CD8-positive, alpha-beta memory T cell (primary cell): ENCODE data around the gene ARHGAP26. TPM values are rescaled to one million over a fixed set of nuclear protein-coding genes. Genes with fewer than 3 reads are reported as not detected.

Experiments used
- CTCF ChIA-PET: fragments of 350-600 bp; sonication (Branson Sonifier 250); formaldehyde crosslinking; loops from one replicate; lab custom pipeline; 2021; ENCODE audit warnings: antibody characterized with exemption; lab: Charles Lee
- POLR2A ChIA-PET: fragments of 350-600 bp; sonication (Branson Sonifier 250); formaldehyde crosslinking; loops from one replicate; lab custom pipeline; 2021; ENCODE audit warnings: antibody characterized with exemption; lab: Charles Lee
- DNase-seq, 5 donors: peaks; one replicate each; pipeline versions ENCODE4 v3.0.0 to v3.0.0-alpha.2; 2020 to 2022; ENCODE audit warnings: mixed read lengths in 1 of 5
- H3K27ac ChIP-seq: one replicate; pipeline ENCODE4 v1.7.0; 2013; ENCODE audit warnings: low read depth, mild to moderate bottlenecking, low read length, moderate library complexity
- H3K27me3 ChIP-seq: 2 replicates; pipeline ENCODE4 v1.7.0; 2013; ENCODE audit warnings: low read length, mild to moderate bottlenecking; ENCODE audit not compliant: insufficient read depth, poor library complexity, severe bottlenecking
- H3K36me3 ChIP-seq: 2 replicates; pipeline ENCODE4 v1.7.0; 2013; ENCODE audit warnings: mild to moderate bottlenecking, low read length, moderate library complexity; ENCODE audit not compliant: insufficient read depth
- H3K4me1 ChIP-seq: 2 replicates; pipeline ENCODE4 v1.7.0; 2013; ENCODE audit warnings: mild to moderate bottlenecking, low read length, moderate library complexity; ENCODE audit not compliant: insufficient read depth
- H3K4me3 ChIP-seq: 2 replicates; pipeline ENCODE4 v1.7.0; 2013; ENCODE audit warnings: mild to moderate bottlenecking, low read length
- H3K9me3 ChIP-seq: 2 replicates; pipeline ENCODE4 v1.7.0; 2013; ENCODE audit warnings: mild to moderate bottlenecking, low read length
- H3K27ac Mint-ChIP-seq, 8 donors: one replicate each; pipeline ENCODE4 v1.8.0; 2020 to 2021; ENCODE audit warnings: mixed read lengths in 8 of 8, mild to moderate bottlenecking in 6 of 8, inconsistent platforms in 3 of 8, moderate library complexity in 3 of 8
- H3K27me3 Mint-ChIP-seq, 2 donors: one replicate each; pipeline ENCODE4 v1.8.0; 2020 to 2021; ENCODE audit warnings: mixed read lengths in 2 of 2, mild to moderate bottlenecking in 1 of 2, moderate library complexity in 1 of 2
- H3K36me3 Mint-ChIP-seq, 3 donors: one replicate each; pipeline ENCODE4 v1.8.0; 2020 to 2021; ENCODE audit warnings: mixed read lengths in 3 of 3, inconsistent platforms in 1 of 3, mild to moderate bottlenecking in 1 of 3
- H3K4me1 Mint-ChIP-seq, 3 donors: one replicate each; pipeline ENCODE4 v1.8.0; 2020 to 2021; ENCODE audit warnings: mixed read lengths in 3 of 3, inconsistent platforms in 1 of 3, mild to moderate bottlenecking in 1 of 3
- H3K4me3 Mint-ChIP-seq, 7 donors: one replicate each; pipeline ENCODE4 v1.8.0; 2020 to 2021; ENCODE audit warnings: mixed read lengths in 7 of 7, mild to moderate bottlenecking in 6 of 7, moderate library complexity in 4 of 7, inconsistent platforms in 2 of 7
- H3K9me3 Mint-ChIP-seq, 5 donors: one replicate each; pipeline ENCODE4 v1.8.0; 2020 to 2022; ENCODE audit warnings: mixed read lengths in 5 of 5, mild to moderate bottlenecking in 3 of 5, moderate library complexity in 2 of 5, inconsistent platforms in 1 of 5
- polyA plus RNA-seq: library from polyadenylated mRNA; unstranded; fragments of 300-500 nt; fragmentation: Illumina TruSeq; gene quantifications from one replicate; pipeline ENCODE4 v1.2.3, GENCODE V29; 2021
- total RNA-seq, 2 experiments: library from RNA; stranded (reverse); gene quantifications; one replicate each; pipeline ENCODE4 v1.2.3, GENCODE V29; 2021

The ARHGAP26 gene
- total and polyA plus RNA-seq, 3 experiments from 2014 or later: 16.7 to 37.1 (median 19.7) TPM

DNA sequence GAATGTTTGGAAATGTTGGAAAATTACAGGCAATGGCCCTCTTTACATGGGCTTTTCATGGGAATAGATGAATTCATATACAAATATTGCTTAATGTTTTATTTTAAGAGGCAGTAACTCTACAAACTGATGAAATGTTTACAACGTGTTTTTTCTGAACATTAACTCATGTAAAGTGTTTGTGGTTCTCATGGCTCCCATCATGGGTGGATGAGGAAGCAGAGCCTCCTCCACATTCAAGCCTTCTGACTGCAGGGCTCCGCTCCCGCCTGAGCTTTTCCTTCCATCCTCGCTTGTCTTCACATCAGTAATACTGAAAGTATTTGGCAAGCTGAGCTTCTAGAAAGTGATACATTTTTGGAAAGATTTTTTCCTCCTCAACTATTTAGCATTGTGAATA lies 204.2 kb downstream of the ARHGAP26 start:
- H3K4me1 ChIP-seq: peaks cover 81% of the 10 kb centered on the region
- ChIA-PET POLR2A (no interaction called here), CTCF (interaction anchor here (1.7 to 2.3 kb wide), 2 partner anchors 28 to 34 kb away, joined by 7 to 10 read pairs; no protein-coding TSS in a partner anchor)
- H3K4me1 Mint-ChIP-seq: peaks cover 98 to 99% (median 99%) of the 10 kb centered on the region in 3 donors
- peaks cover 4 to 12% (median 6%) of the 10 kb centered on the region in 3 donors for H3K36me3 Mint-ChIP-seq
- no peaks in the 10 kb centered on the region for H3K27me3 Mint-ChIP-seq
- no peaks in the 10 kb centered on the region for H3K36me3 ChIP-seq
- peak overlapping the region in 5 of 7 donors; percentile 26 to 70 (median 54) for H3K4me3 Mint-ChIP-seq
- no peak overlapping the region for H3K4me3 ChIP-seq
- H3K27ac ChIP-seq: no peak overlapping the region
- H3K9me3 ChIP-seq: no peaks in the 10 kb centered on the region
- H3K27ac Mint-ChIP-seq: peak overlapping the region in 7 of 8 donors; percentile 91 to 98 (median 95)
- no peaks in the 10 kb centered on the region for H3K27me3 ChIP-seq
- H3K9me3 Mint-ChIP-seq: no peaks in the 10 kb centered on the region
- DNase-seq: no peak

DNA sequence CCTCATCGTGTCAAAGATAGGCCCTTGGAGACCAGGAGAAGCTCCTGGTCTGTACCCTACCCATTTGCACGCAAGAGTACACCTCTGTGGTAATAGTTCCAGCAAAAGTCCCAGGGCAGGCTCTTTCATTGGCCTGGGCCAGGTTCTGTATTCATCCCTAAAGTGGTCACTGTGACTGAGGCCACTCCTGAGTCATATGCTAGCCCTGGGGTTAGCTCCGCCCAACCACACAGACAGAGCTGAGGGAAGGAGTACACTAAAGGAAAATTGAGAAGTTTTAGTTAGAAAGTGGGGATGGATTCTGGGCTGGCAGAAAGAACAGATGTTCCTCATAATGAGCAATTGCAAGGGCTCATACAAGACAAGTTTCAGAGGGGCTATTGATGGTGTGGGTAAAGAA lies 206.7 kb downstream of the ARHGAP26 start:
- Mint-ChIP-seq H3K4me1 (peaks cover 95 to 98% (median 96%) of the 10 kb centered on the region in 3 donors), H3K27ac (peak overlapping the region; percentile 90 to 98 (median 96)), H3K27me3 (no peaks in the 10 kb centered on the region), H3K9me3 (no peaks in the 10 kb centered on the region), H3K36me3 (peaks cover 4 to 12% (median 4%) of the 10 kb centered on the region in 3 donors), H3K4me3 (peak overlapping the region in 6 of 7 donors; percentile 61 to 86 (median 77))
- Histone ChIP-seq H3K27ac (peak overlapping the region; percentile 44), H3K4me1 (peaks cover 83% of the 10 kb centered on the region), H3K4me3 (no peak overlapping the region), H3K36me3 (no peaks in the 10 kb centered on the region), H3K9me3 (no peaks in the 10 kb centered on the region), H3K27me3 (no peaks in the 10 kb centered on the region)
- CTCF ChIA-PET: interaction anchor here (1.4 to 1.6 kb wide), 2 partner anchors 25 to 26 kb away, joined by 3 to 9 read pairs; no protein-coding TSS in a partner anchor
- DNase-seq: no peak
- POLR2A ChIA-PET: interaction anchor here (0.6 to 1.8 kb wide), 4 partner anchors 8 to 26 kb away, joined by 3 to 11 read pairs (median 4); no protein-coding TSS in a partner anchor

DNA sequence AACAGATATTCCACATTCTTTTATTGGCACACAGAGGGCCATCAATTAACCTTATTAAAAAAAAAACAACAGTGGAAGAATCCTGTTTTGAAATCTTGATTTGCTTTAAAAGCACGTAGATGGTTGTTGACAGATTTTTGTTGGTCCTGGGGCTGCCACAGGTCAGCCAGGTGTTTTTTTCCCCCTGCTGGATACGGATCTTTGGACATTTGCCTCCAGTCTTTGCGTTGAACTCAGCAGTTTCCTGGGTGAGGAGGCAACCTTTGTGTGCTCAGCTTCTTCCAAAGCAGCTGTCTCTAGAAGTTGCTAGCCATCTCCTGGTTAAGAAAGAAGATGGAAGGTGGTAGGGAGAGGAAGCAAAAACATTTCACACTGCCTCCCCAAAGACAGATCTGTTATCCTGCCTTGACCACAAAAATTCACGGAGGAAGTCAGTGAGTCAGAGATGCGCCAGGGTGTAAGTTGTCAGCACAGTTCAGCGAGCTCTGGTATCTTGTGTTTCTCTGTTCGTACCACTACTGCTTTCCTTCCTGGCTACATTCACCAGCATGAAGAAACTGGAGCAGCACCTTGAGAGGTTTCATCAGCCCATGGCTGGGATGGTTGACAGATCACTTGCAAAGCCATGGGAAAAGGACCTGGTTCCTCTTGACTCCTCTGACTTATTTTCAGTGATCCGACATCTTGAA lies 207.3 kb downstream of the ARHGAP26 start:
- Mint-ChIP-seq H3K9me3 (no peaks in the 10 kb centered on the region), H3K27ac (peak overlapping the region; percentile 90 to 98 (median 96))
- POLR2A ChIA-PET: interaction anchor here (0.8 to 1.3 kb wide), 3 partner anchors 13 to 343 kb away, joined by 3 to 6 read pairs (median 5); no protein-coding TSS in a partner anchor

GRCh38 chr5:142978252-142978651 lies 208.1 kb downstream of the ARHGAP26 start:
- Mint-ChIP-seq H3K27me3 (no peaks in the 10 kb centered on the region), H3K36me3 (peaks cover 4 to 12% (median 4%) of the 10 kb centered on the region in 3 donors), H3K9me3 (no peaks in the 10 kb centered on the region), H3K4me1 (peaks cover 94 to 98% (median 96%) of the 10 kb centered on the region in 3 donors), H3K27ac (peak overlapping the region; percentile 90 to 98 (median 96)), H3K4me3 (peak overlapping the region in 6 of 7 donors; percentile 69 to 86 (median 77))
- no peaks in the 10 kb centered on the region for H3K36me3 ChIP-seq
- H3K9me3 ChIP-seq: no peaks in the 10 kb centered on the region
- H3K27ac ChIP-seq: peak overlapping the region; percentile 41
- peaks cover 83% of the 10 kb centered on the region for H3K4me1 ChIP-seq
- ChIA-PET POLR2A (interaction anchor here (0.6 to 1.2 kb wide), 3 partner anchors 23 to 1008 kb away, joined by 3 to 6 read pairs (median 3); no protein-coding TSS in a partner anchor), CTCF (interaction anchor here (1.1 to 1.6 kb wide), 4 partner anchors 20 to 425 kb away, joined by 3 to 9 read pairs (median 4); partner anchors contain the start of gene NR3C1)
- DNase-seq: no peak
- H3K27me3 ChIP-seq: no peaks in the 10 kb centered on the region
- H3K4me3 ChIP-seq: no peak overlapping the region

More for the DNA sequence above, 207.3 kb downstream of the ARHGAP26 start:
- DNase-seq: peak; percentile 11 to 84 (median 53)
- Histone ChIP-seq H3K27me3 (no peaks in the 10 kb centered on the region), H3K36me3 (no peaks in the 10 kb centered on the region), H3K4me1 (peaks cover 83% of the 10 kb centered on the region), H3K27ac (peak overlapping the region; percentile 44), H3K9me3 (no peaks in the 10 kb centered on the region), H3K4me3 (no peak overlapping the region)
- H3K36me3 Mint-ChIP-seq: peaks cover 4 to 12% (median 4%) of the 10 kb centered on the region in 3 donors
- peak overlapping the region; percentile 43 to 86 (median 76) for H3K4me3 Mint-ChIP-seq
- CTCF ChIA-PET: interaction anchor here (1.4 to 1.6 kb wide), 2 partner anchors 24 to 25 kb away, joined by 3 to 9 read pairs; no protein-coding TSS in a partner anchor
- no peaks in the 10 kb centered on the region for H3K27me3 Mint-ChIP-seq
- peaks cover 95 to 98% (median 96%) of the 10 kb centered on the region in 3 donors for H3K4me1 Mint-ChIP-seq

DNA sequence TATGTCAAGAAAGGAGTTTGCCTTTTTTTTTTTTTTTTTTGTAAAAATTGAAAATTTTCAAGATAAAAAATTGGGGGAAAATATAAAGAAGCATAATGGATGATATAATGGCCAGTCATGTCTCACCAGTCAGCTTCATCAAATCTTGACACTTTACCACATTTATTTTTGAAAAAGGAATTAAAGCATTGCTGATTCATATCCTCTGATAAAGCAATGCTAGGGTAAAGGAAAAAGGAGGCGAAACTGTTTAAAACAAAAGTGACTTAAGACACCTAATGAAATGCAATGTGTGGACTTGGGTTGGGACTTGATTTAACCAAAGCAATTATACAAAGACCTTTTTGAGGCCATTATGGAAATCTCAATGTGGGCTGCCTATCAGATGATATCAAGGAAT lies 208.5 kb downstream of the ARHGAP26 start:
- Histone ChIP-seq H3K4me3 (no peak overlapping the region), H3K36me3 (no peaks in the 10 kb centered on the region), H3K27me3 (no peaks in the 10 kb centered on the region), H3K9me3 (no peaks in the 10 kb centered on the region), H3K27ac (peak overlapping the region; percentile 41), H3K4me1 (peaks cover 81% of the 10 kb centered on the region)
- no peaks in the 10 kb centered on the region for H3K9me3 Mint-ChIP-seq
- H3K4me1 Mint-ChIP-seq: peaks cover 92 to 95% (median 95%) of the 10 kb centered on the region in 3 donors
- H3K27me3 Mint-ChIP-seq: no peaks in the 10 kb centered on the region
- POLR2A ChIA-PET: interaction anchor here (0.6 kb wide), 3 partner anchors 24 to 1009 kb away, joined by 3 to 5 read pairs (median 3); no protein-coding TSS in a partner anchor
- peaks cover 4 to 12% (median 4%) of the 10 kb centered on the region in 3 donors for H3K36me3 Mint-ChIP-seq
- CTCF ChIA-PET: interaction anchor here (0.7 to 1.5 kb wide), 3 partner anchors 20 to 424 kb away, joined by 3 to 5 read pairs (median 3); partner anchors contain the start of gene NR3C1
- no peak for DNase-seq
- H3K4me3 Mint-ChIP-seq: peak overlapping the region in 4 of 7 donors; percentile 43 to 78 (median 50)
- H3K27ac Mint-ChIP-seq: peak overlapping the region; percentile 74 to 98 (median 96)

- Mint-ChIP-seq H3K4me3 (peak overlapping the region in 1 of 7 donors; percentile 8), H3K4me1 (peaks cover 92 to 95% (median 94%) of the 10 kb centered on the region in 3 donors), H3K27me3 (no peaks in the 10 kb centered on the region), H3K36me3 (peaks cover 3 to 11% (median 3%) of the 10 kb centered on the region in 3 donors), H3K9me3 (no peaks in the 10 kb centered on the region), H3K27ac (peak overlapping the region in 7 of 8 donors; percentile 92 to 98 (median 96))
- Histone ChIP-seq H3K4me3 (no peak overlapping the region), H3K9me3 (no peaks in the 10 kb centered on the region), H3K36me3 (no peaks in the 10 kb centered on the region), H3K4me1 (peaks cover 78% of the 10 kb centered on the region), H3K27ac (no peak overlapping the region), H3K27me3 (no peaks in the 10 kb centered on the region)
- POLR2A ChIA-PET: no interaction called here
- no peak for DNase-seq
- CTCF ChIA-PET: interaction anchor here (1.5 kb wide), 1 partner anchor 423 kb away, joined by 5 read pairs; the partner anchor contains the start of gene NR3C1
Measured at GRCh38 chr5:142979636-142980035, 209.5 kb downstream of the ARHGAP26 start.

GRCh38 chr5:142981475-142981874 lies 211.3 kb downstream of the ARHGAP26 start:
- no peak overlapping the region for H3K4me3 ChIP-seq
- peaks cover 81 to 84% (median 83%) of the 10 kb centered on the region in 3 donors for H3K4me1 Mint-ChIP-seq

More at GRCh38 chr5:142981475-142981874, 211.3 kb downstream of the ARHGAP26 start:
- peaks cover 0 to 15% (median 2%) of the 10 kb centered on the region in 3 donors for H3K36me3 Mint-ChIP-seq
- H3K4me1 ChIP-seq: peaks cover 63% of the 10 kb centered on the region
- peaks cover 0 to 3% (median 3%) of the 10 kb centered on the region in 5 donors for H3K9me3 Mint-ChIP-seq
- CTCF ChIA-PET: interaction anchor here (1.8 kb wide), 2 partner anchors 15 to 21 kb away, joined by 5 to 13 read pairs; no protein-coding TSS in a partner anchor
- DNase-seq: no peak
- no peaks in the 10 kb centered on the region for H3K36me3 ChIP-seq
- no peaks in the 10 kb centered on the region for H3K27me3 Mint-ChIP-seq
- H3K9me3 ChIP-seq: no peaks in the 10 kb centered on the region
- H3K27me3 ChIP-seq: no peaks in the 10 kb centered on the region
- H3K27ac Mint-ChIP-seq: peak overlapping the region; percentile 83 to 99 (median 93)
- POLR2A ChIA-PET: interaction anchor here (0.7 to 1.8 kb wide), 3 partner anchors 16 to 22 kb away, joined by 3 to 6 read pairs (median 4); no protein-coding TSS in a partner anchor
- H3K4me3 Mint-ChIP-seq: peak overlapping the region; percentile 6 to 78 (median 42)
- no peak overlapping the region for H3K27ac ChIP-seq
